ENCODE measurements around the gene TTC1. TPM values are rescaled to one million over a fixed set of nuclear protein-coding genes. Genes with fewer than 3 reads are reported as not detected.

Gene TTC1
- total and polyA plus RNA-seq, 3 donors from 2014 or later, result 38.2 to 50.3 (median 50.2) TPM

- Histone ChIP-seq H3K27me3 (no peaks in the 10 kb centered on the region), H3K4me1 (no peaks in the 10 kb centered on the region), H3K9me3 (no peaks in the 10 kb centered on the region), H3K27ac (no peak overlapping the region), H3K4me3 (no peak overlapping the region), H3K36me3 (ENCODE audit: low read depth, missing control alignments) (no peaks in the 10 kb centered on the region)
- no peak for TF ChIP-seq POLR2A (IDR thresholded peaks at IDR 0.05)
- no peak for TF ChIP-seq CTCF (IDR thresholded peaks at IDR 0.05)
- no peak for DNase-seq
- 57 to 68% methylated on average over 3 of the region's 3 CpGs for WGBS, 2 donors
- intact Hi-C loops (cut with DNase I; ENCODE audit: low total_unique reads), result no loop called here
These were observed 74.6 kb downstream of the TTC1 start for GRCh38 chr5:160083501-160083900.

GRCh38 chr5:160084144-160084543 is 75.2 kb downstream of the TTC1 start:
- Histone ChIP-seq H3K9me3 (no peaks in the 10 kb centered on the region), H3K27me3 (no peaks in the 10 kb centered on the region), H3K4me3 (no peak overlapping the region), H3K27ac (no peak overlapping the region), H3K4me1 (no peaks in the 10 kb centered on the region), H3K36me3 (ENCODE audit: low read depth, missing control alignments) (no peaks in the 10 kb centered on the region)
- 91 to 100% methylated on average over 1 of the region's 1 CpG for WGBS, 2 donors
- intact Hi-C loops (cut with DNase I; ENCODE audit: low total_unique reads), result no loop called here
- TF ChIP-seq CTCF (IDR thresholded peaks at IDR 0.05), result no peak
- no peak for TF ChIP-seq POLR2A (IDR thresholded peaks at IDR 0.05)
- DNase-seq, result no peak

- 94 to 100% methylated on average over 1 of the region's 1 CpG for whole genome bisulfite sequencing, 2 donors
- intact Hi-C loops (cut with DNase I; ENCODE audit: low total_unique reads), result no loop called here
- DNase-seq, result no peak
- H3K36me3 ChIP-seq (ENCODE audit: low read depth, missing control alignments), result no peaks in the 10 kb centered on the region
- H3K4me3 ChIP-seq, result no peak overlapping the region
- no peak overlapping the region for H3K27ac ChIP-seq
- no peaks in the 10 kb centered on the region for H3K27me3 ChIP-seq
- TF ChIP-seq CTCF (IDR thresholded peaks at IDR 0.05) (no peak), POLR2A (IDR thresholded peaks at IDR 0.05) (no peak)
- no peaks in the 10 kb centered on the region for H3K4me1 ChIP-seq
- no peaks in the 10 kb centered on the region for H3K9me3 ChIP-seq
These were observed 78.3 kb downstream of the TTC1 start for GRCh38 chr5:160087199-160087598.

- Histone ChIP-seq H3K27me3 (no peaks in the 10 kb centered on the region), H3K9me3 (no peaks in the 10 kb centered on the region), H3K4me1 (no peaks in the 10 kb centered on the region), H3K4me3 (no peak overlapping the region), H3K36me3 (ENCODE audit: low read depth, missing control alignments) (no peaks in the 10 kb centered on the region), H3K27ac (no peak overlapping the region)
- intact Hi-C loops (cut with DNase I; ENCODE audit: low total_unique reads), result no loop called here
- no peak for DNase-seq
- WGBS, 2 donors, result 77 to 88% methylated on average over 1 of the region's 1 CpG
- TF ChIP-seq CTCF (IDR thresholded peaks at IDR 0.05) (no peak), POLR2A (IDR thresholded peaks at IDR 0.05) (no peak)
These were observed 79.9 kb downstream of the TTC1 start for GRCh38 chr5:160088805-160089204.

GRCh38 chr5:160089531-160089930 is 80.6 kb downstream of the TTC1 start:
- intact Hi-C loops (cut with DNase I; ENCODE audit: low total_unique reads), result no loop called here
- no peaks in the 10 kb centered on the region for H3K9me3 ChIP-seq
- WGBS, 2 donors, result 71 to 72% methylated on average over 2 of the region's 2 CpGs
- TF ChIP-seq CTCF (IDR thresholded peaks at IDR 0.05) (no peak), POLR2A (IDR thresholded peaks at IDR 0.05) (no peak)
- H3K4me3 ChIP-seq, result no peak overlapping the region
- H3K27ac ChIP-seq, result no peak overlapping the region
- H3K4me1 ChIP-seq, result no peaks in the 10 kb centered on the region
- no peaks in the 10 kb centered on the region for H3K36me3 ChIP-seq (ENCODE audit: low read depth, missing control alignments)
- no peaks in the 10 kb centered on the region for H3K27me3 ChIP-seq
- DNase-seq, result no peak
